22Rv1 (cell line): ENCODE data around the gene DYNLT2B.

Experiments used
- ZFX ChIP-seq: fragments of 450-650 bp; IDR thresholded peaks from 2 replicates; pipeline ENCODE4 v1.6.1; 2017; ENCODE audit warnings: antibody characterized with exemption, borderline replicate concordance
- TF ChIP-seq, protein P1 (sequence below): fragments of 450-650 bp; IDR thresholded peaks from 2 replicates; pipeline ENCODE4 v1.5.1; 2017; ENCODE audit warnings: mild to moderate bottlenecking

DNA sequence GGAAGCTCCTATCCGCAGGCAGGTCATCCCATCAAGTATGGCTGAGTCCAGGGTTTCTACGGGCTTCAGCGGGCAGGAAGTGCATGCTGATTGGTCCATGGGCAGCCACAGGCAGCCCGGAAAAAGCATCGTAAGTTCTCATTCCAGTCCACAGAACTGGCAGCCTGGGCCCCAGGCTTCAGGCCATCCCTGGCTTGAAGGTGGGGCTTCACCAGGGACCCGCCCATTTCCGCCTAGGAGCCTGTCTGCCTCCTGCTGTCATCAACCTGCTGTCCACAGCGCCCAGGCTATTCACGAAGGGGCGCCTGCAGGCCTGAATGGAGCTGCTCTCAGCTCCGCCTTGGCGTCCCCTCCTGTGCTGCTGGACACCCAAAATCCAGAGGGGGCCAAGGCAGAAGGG is 44.4 kb downstream of the DYNLT2B start:
- TF ChIP-seq, protein P1, sequence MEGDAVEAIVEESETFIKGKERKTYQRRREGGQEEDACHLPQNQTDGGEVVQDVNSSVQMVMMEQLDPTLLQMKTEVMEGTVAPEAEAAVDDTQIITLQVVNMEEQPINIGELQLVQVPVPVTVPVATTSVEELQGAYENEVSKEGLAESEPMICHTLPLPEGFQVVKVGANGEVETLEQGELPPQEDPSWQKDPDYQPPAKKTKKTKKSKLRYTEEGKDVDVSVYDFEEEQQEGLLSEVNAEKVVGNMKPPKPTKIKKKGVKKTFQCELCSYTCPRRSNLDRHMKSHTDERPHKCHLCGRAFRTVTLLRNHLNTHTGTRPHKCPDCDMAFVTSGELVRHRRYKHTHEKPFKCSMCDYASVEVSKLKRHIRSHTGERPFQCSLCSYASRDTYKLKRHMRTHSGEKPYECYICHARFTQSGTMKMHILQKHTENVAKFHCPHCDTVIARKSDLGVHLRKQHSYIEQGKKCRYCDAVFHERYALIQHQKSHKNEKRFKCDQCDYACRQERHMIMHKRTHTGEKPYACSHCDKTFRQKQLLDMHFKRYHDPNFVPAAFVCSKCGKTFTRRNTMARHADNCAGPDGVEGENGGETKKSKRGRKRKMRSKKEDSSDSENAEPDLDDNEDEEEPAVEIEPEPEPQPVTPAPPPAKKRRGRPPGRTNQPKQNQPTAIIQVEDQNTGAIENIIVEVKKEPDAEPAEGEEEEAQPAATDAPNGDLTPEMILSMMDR, result no peak
- no peak for TF ChIP-seq ZFX
